HG03045 (cell line): ENCODE measurements around the gene VIPR2.

Experiments
- ATAC-seq: cut with Tn5 transposase; IDR thresholded peaks from one replicate; pipeline ENCODE4 v1.9.1; 2021; ENCODE audit warnings: mild to moderate bottlenecking, moderate library complexity; ENCODE audit not compliant: unreplicated experiment

VIPR2 gene

GRCh38 chr7:159047536-159047935 lies 97.1 kb downstream of the VIPR2 start:
- ATAC-seq = no peak

GRCh38 chr7:159046300-159046699 lies 98.4 kb downstream of the VIPR2 start:
- ATAC-seq = no peak

DNA sequence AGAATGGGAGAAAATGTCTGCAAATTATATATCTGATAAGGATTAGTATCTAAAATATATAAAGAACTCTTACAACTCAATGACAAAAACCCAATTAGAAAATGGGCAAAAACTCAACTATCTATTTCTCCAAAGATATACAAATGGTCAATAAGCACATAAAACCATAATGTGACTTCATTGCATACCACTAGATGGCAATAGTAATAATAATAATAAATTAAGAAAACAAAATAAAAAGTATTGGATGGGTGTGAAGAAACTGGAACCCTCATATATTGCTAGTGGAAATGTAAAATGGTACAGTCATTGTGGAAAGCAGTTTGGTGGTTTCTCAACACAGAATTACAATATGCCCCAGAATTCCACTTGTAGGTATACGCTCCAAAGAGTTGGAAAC lies 98.8 kb downstream of the VIPR2 start:
- ATAC-seq = no peak

- ATAC-seq = no peak
These were observed 102.0 kb downstream of the VIPR2 start for GRCh38 chr7:159042581-159043101.

DNA sequence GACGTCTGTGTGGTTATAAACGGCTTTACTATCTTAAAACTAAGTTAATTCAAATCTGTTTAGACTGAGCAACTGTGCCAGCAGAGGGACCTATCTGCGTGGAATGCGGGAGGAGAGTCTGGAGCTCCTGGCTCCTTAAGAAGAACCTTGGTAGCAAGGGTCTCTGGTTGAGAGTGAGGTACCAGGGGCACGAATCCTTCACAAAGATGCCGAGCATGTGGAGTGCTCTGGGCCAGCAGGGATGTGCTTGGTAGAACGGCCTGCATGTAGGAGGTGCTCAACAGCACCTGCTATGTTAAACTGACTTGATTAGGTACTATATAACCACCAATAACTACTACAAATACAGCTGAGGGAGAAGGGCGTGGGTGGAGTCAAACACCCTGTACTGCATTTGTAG lies 102.6 kb downstream of the VIPR2 start:
- ATAC-seq = no peak

DNA sequence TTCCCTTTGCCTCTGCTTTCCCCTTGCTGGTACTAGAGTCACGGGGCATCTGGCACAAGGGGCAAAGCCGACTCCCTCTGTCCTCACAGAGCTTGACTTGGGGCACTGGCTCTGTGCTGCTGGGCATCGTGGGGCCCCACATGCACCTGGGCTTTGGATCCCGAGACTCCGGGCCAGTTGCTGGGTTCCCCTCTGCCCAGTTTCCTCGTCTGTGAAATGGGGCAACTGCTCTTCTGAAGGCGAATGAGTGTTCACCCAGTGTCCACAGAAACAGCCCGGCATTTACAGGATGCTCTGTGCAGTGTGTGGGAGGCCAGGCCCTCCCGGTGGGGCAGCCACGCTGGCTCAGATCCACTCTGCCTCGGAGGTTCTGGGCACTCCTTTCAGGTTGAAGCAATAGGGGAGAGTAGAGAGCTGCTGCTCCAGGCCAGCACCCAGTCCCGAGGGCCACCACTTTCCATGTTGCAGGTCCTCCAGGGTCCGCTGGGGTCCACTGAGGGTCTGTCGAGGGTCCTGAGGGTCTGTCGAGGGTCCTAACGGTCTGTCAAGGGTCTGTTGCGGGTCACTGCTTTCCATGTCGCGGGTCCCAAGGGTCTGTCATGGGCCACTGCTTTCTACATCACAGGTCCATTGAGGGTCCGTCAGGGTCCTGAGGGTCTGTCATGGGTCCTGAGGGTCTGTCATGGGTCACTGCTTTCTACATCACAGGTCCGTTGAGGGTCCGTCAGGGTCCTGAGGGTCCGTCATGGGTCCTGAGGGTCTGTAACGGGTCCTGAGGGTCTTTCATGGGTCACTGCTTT lies 103.6 kb downstream of the VIPR2 start:
- ATAC-seq = no peak

DNA sequence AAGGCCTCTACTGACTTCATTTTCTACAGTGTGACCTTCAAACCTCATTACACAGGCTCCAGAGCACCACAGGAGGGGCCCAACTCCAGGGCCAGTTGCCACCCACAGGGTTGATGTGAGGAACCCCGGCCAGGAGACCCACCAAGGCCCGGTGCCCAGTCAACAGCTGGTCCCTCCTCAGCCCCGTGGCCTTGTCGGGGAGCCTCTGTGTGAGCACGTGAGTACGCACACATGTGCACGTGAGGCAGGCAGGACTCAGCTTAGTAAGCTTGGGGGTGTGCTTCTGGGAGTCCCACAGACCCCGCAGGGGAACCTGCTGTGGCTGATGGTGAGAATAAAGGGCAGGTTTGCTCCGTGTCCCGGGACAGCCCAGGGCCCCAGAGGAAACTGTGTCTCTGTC lies 104.5 kb downstream of the VIPR2 start:
- ATAC-seq = no peak

- no peak for ATAC-seq
These were observed 105.0 kb downstream of the VIPR2 start for GRCh38 chr7:159039716-159040115.

DNA sequence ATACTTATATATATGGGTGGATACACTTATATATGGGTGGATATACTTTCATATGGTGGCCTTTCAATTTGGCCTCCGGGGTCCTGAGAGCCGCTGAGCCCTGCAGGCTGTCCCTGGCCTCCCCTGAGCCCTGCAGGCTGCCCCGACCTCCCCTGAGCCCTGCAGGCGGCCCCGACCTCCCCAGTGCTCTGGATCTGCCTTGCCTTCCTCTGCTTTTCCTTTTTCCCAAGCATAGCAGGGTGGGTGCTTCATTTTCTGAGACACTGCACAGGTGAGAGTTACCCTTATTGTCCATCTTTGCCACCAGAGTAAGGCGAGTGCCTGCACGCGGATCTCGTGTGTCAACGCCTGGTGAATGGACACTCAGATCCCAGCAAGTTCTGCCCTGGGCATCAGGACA lies 106.6 kb downstream of the VIPR2 start:
- ATAC-seq = no peak

DNA sequence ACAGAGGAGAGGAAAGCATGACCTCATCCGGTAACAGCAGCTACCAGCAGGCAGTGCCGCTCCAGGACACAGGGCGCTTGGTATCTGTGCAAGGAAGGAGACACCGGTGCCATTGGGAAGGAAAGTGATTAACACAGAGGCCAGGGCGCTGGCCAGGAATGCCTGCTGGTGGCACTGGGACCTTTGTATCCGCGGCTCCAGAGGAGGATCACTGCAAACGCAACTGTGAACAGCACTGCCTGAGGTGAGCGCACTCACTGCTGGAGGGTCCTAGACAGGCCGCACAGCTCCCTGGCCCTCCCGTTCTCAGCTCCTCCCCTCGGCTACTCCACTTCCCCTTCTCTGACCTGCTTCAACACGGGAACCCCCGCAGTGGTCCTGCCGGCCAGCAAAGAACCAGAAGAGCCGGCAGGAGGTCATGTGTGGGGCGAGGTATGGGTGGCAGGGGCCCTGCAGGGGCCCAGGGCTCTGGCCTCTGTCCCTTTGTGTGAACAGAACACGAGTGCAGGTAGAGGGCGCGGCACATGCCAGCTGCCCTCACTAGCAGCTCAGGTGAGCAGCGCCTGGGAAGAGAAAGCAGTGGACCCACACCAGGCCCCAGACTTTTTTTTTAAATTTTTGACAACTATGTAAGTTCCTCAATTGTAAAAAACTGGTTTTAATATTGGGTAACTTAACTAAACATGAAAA lies 107.6 kb downstream of the VIPR2 start:
- ATAC-seq = no peak

GRCh38 chr7:159035571-159036073 lies 109.0 kb downstream of the VIPR2 start:
- no peak for ATAC-seq

GRCh38 chr7:159034988-159035387 lies 109.7 kb downstream of the VIPR2 start:
- ATAC-seq = no peak

DNA sequence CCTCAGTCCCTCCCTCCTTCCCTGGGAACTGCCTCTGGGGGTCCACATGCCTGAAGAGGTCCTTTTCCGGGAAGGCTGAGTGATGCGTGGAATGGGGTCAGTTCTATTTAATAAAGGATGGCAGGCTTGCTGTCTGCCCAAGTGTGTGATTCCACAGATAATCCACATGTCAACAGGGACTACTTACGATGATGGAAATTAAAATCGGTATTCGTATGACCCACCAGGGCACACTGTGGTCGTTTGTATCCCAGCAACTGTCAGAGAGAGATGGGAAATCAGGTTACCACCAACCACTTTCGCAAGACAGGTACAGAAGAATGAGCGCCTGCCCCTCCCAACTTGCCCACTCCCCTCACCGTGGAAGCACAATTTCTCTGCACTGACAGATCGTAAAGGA lies 110.3 kb downstream of the VIPR2 start:
- ATAC-seq = no peak

GRCh38 chr7:159033956-159034355 lies 110.7 kb downstream of the VIPR2 start:
- ATAC-seq = no peak

- ATAC-seq = no peak
These were observed 111.2 kb downstream of the VIPR2 start for GRCh38 chr7:159033473-159033825.

DNA sequence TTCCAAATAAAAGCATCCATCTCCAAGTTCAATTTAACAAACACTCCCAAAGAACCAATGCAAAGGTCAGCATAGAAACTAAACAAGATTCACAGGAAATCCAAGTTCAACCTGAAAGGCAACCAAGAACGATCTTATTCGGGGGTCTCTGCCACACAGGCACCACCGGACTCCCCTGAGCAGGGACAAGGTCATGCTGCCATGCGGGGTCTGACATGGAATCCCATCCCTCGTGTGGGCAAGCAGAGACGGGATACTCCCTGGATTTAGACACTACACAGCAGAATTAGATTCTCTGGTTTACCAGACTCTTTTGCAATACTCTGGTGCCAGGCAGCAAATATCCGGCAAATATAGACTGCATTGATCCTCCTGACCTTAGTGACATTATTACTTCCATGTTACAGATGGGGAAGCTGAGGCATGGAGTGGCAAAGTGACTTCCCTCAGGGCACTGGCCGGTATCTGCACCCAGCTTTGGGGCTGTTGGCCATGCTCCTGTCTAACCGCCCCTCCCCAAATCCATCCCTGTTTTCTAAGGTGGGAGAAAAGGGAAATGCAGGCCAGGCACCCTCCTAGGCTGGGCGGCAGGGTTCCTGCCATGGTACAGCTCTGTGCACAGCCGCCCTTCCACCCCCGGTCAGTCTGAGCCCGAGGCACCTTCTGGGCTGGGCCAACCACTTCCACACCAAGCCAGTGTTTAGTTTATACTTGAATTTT lies 111.8 kb downstream of the VIPR2 start:
- ATAC-seq = no peak

DNA sequence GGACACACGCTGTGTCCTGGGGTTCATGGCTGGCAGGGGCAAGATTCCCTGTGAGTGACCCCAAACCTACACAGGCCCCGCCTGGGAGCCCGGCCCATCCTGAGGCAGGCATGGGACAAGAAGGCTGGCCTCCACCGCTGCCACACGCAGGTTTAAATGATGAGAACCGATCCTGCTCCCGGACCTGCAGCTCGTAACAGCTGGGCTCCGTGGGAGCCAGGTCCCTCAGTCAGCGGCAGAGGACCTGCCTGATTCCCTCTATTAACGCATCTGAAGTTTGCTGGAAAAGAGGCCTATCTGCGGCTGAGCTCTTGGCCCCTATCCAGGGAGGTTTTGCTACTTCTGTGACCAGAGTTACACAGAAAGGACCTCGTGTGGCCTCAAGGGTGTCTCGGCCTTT lies 112.3 kb downstream of the VIPR2 start:
- ATAC-seq = no peak

DNA sequence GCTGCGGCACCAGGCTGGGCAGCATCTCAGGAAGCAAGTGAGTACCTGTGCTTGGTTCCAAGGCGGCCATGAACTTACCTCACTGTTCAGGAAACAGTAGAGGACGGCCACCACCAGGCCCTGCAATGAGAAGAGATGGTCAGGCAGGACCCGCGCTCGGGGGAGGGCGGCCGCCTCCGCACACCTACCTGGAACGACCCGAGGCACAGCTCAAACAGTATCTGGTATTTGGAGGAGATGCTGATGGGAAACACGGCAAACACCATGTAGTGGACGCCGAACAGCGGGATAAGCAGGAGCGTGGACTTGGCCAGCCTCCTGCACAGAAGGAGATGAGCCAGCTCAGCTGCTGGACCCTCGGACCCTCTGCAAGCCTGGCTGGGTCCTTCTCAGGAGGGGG lies 112.9 kb downstream of the VIPR2 start:
- no peak for ATAC-seq

- ATAC-seq = no peak
These were observed 113.4 kb downstream of the VIPR2 start for GRCh38 chr7:159031135-159031701.

DNA sequence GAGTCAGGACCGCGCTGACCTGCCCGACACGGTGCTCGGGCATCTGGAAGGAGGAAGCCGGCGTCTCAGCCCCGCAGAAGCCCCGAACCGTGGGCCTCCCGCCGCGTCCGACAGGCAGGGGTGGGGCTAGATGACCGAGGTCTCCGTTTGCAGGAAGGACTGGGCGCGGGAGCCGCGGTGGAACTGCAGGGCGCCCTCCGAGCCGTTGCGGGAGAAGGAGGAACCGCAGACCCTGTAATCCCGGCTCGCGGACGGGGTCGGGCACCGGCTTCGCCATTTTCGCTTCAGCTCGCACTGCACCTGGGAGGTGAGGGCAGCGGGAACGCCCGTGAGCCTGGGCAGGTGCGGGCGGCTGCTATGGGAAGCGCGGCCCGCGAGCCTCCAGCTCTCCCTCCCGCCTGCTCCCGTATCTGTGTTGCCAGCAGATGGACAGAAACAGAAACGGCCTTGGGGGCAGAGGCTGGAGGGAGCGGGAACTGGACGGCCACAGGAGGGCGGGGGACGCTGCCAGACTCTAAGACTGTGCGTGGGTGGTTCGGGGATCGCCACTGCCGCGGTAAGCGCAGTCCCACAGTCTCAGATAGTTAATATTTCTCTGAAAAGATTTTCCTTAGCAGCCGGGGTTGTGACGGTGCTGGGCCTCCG lies 114.1 kb downstream of the VIPR2 start:
- no peak for ATAC-seq
